Amniotic epithelial cell (primary cell): ENCODE measurements around the gene OPALIN.
A peak's percentile ranks its signal among the peaks of the same experiment; 100 is the strongest.
"Not testable (repeated sequence)": the region's sequence is repeated elsewhere in the genome, so short reads cannot be mapped to it uniquely, and the experiment has no call there.

Experiments
- DNase-seq: peaks from one replicate; pipeline ENCODE4 v3.0.0-alpha.2; 2010; ENCODE audit warnings: low read depth

OPALIN gene

DNA sequence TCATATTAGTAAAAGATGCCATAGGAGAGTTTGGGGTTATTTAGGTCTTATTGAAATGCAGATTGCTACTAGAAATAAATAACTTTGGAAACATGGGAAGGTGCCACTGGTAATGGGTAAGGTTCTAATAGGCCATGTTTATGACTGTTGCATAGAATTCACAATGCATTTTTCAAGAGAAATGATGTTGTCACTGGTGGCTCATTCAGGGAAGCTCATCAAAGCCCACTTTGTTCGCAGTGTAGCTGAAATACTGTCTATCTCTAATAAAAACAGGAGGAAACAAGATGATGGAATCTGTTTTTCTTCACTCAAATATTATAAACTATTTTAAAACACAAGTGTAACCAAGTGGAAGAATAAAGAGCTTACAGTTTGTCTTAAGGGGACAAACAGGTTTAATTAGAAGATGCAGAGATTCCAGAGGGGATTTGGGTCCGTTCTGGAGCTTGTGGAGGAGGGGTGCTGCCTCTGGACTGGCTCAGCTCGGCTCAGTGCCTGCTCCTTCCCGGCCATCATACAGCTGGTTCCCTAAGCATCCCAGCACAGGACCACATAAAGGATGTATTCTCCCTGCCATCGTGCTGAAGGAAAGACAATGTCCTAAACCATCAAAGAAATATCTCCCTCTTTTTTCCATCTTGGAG, 20.4 kb downstream of the OPALIN start:
- no peak for DNase-seq

DNA sequence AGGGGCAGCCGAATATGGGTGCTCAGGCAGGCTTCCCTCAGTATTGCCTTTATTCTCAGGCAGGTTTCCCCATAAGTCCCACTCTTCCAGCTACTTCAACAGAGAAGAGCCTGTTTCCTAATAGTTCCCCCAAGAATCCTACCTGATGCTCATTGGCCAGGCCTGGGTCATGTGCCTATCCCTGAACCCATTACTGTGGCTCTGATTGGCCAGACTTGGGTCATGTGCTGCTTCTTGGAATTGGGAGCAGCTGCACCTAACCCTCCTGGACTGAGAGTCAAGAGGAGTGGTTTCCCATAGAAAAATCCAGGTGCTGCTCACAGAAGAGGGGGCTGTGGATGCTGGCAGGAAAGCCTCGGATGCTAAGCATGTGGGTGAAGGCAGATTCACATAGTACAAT, 21.7 kb downstream of the OPALIN start:
- no peak for DNase-seq

DNA sequence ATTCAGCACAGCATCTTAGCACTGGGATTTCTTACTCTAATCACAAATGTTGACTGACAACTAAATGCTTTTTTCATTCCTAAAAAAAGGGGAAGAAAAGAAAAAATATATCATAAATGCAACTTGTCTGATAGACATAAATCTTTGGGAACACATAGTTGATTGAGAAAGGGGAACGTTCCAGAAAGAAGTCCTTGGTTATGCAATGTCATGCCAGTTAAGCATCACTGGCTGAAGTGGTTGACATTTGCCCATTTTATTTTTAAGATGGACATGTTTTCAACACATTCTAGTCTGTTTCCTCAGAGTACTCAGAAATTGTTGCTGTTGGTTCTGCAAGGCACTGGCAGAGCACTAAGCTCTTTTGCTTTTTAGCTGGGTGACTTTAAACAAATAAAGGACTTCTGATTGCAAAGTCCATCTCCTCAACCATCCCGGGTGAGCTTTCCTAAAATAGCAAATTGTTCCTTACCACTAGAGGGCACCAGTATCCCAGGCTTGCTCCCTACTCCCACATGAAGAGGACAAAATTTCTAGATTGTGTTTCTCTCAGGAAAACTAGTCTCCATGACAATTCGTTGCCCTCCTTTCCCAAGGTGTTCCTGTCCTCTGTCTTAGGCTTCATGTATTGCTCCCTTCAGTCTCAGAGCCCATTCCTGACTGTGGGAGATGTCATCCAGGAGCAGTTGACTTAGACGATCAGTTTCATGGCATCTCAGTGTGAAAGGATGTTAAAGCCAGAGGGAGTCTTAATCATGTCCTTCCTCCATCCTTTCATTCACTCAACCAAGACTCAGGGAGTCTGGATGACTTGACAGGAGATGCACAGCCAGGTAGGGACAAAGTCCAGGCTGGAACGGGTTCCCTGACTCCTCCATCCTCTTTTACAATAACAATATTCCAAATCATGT, 23.9 kb downstream of the OPALIN start:
- peak; percentile 29 for DNase-seq

DNA sequence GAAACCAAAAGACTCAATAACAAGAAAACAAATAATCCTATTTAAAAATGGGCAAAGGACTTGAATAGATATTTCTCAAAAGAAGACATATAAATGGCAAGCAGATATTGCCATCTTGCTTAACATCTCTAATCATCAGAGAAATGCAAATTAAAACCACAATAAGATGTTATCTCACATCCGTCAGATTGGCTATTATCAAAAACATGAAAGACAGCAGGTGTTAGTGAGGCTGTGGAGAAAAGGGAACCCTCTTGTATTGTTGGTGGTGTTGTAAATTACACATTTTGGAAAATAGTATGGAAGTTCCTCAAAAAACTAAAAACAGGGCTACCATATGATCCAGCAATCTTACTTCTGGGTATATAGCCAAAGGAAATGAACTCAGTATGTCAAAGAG, 25.7 kb downstream of the OPALIN start:
- DNase-seq, result no peak

DNA sequence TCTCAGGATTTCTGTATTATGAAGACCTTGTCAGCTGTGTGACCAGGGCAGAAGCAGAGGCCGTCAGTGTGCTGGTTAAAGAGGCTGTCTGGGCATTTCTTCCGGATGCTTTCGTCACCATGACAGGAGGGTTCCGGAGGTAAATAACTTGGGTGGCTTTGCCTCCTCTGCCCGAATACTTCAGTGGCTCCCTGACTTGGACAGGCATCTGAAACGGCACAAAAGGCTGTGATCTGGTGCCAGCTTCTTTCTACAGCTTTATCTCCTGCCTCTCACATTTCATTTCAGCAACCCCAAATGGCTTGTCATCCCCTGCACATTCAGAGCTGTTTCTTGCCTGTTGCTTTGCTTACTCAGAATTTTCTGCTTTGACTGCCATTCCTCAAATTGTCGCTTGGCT, 31.3 kb downstream of the OPALIN start:
- DNase-seq, result no peak

DNA sequence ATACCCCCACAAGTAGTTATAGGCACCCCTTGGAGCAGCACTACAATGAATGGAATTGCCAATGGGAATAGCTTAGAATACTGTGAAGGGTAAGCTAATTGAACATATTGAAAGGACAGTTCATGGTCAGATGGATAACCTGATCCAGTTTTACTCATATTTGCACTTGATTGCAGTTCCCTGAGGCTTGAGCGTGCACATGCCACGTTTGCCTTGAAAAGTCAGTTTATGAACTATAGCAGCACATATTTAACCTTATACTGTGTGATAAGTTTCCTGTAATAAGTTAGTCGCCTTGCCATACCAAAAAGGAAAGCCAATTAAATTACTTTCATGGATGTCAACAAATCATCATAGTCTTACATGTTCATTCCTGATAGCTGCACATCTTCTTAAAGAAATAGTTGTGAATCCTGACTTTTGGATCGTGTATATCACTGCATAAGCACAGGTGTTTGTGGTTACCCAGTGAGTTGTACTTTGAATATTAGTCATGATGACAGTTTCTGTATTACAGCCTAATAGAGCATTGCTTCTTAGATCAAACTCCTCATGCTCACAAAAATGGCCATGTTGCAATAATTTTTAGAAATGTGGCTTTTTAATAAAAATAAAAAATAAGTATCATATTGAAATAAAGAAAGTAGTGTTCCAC, 33.0 kb downstream of the OPALIN start:
- DNase-seq, result no peak

DNA sequence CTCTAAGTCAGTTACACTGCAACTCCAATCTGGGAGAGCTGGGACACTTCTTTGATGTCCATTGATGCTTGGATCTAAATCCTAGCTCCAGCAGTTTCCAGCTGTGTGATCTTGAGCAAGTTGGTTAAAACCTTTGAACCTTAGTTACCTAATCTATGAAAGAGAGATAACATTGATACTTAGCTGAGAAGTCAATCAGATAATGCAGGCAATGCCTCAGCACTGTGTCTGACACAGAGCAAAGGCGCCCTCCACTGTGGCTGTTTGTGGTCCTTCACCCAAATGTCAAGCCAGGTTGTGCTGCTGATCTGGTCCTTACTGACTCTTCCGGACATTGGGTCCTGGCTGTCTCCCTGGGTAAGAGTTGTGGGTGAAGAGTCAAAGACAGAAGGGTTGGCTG, 34.4 kb downstream of the OPALIN start:
- no peak for DNase-seq

DNA sequence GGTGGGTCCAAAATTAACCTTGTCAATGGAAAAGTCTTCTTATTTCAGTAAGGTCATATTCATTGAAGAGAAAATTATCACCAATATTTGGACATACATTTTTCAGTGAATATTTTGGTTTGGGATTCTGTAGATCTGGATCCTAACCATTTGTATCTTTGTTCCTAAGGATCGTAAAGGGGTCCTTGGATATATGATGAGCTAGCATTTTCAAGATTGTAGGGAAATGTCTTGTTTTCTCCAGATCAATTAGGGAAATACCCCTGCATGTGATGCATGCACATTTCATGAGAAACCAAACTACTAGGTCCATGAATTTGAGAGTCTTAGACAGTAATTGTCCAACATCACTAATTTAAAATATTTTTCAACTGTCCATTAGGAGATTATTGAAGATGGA, 36.5 kb downstream of the OPALIN start:
- DNase-seq, result no peak

DNA sequence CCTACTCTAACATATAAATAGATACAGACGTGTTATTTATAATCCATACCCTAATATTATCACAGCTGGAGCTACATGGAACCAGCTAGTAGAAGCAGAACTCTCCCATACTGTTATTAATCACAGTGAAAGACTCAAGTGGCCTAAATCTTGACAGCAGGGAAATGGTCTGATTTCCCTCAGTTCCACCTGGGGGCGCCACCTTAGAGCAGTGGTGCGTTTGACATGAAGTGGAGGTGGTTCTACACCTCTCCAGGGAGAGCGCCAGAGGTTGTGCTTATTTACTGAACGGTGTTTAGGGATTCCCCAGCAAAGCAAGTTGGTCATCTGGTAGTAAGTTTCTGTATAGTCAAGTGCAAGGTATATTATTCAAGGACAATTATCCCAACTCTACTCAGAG, 37.0 kb downstream of the OPALIN start:
- DNase-seq, result no peak

DNA sequence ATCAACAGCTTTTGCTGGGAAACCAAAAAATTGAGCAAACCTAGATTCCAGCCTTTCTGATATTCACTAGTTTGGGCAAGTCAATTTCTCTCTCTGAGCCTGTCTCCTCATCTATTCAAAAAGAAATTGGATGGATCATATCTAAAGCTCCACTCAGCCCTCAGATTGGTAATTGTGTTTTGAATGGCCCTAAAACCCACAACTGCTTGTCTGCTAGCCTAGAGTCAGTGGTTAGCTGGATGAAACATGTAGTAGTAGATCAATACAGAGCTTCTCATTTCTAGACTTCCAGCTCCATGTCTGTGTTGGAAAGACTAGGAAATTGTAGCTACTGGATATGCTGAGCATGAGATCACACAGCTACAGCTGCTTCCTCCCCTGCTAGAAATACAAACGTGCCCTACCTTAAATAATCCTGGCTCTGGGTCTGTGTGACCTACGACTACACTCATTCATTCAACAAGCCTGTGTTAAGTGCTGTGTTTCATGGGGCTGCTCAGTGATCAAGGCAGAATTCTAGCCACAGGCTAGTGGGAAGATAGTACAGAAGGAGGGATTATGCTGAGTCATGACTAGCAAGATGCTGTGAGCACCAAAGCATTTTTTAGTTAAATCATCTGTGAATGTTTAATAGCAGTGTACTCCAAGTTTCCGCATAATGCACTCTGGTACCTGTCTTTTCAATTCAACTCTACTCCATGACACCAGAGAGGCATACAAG, 38.9 kb downstream of the OPALIN start:
- DNase-seq, result peak; percentile 13

DNA sequence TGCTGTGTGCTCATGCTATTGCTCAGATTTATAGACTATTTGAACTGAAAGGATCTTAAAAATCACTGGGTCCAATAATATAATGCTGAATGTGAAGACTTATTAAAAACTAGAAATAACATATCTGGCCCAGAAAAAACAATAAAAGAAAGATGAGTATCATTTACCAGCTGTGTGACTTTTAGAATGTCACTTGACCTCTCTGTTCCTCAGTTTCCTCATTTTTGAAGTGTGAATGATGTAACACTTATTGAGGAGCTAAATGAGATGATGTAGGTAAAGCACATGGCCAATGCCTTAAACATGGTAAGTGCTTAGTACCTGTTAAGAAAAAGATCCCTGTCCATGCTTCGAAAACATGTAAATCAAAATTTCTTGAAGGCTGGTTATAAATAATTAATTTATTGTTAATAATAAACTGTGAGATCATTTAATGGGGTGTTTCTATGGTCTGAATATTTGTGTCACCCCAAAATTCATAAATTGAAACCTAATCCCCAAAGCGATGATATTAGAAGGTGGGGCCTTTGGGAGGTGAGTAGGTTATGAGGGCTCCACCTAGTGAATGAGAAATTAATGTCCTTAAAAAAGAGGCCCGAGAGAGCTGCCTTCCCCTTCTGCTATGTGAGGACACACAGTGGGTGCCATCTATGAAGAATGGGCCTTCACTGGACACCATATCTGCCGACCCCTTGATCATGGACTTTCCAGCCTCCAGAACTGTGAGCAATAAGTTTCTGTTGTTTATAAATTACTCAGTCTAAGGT, 41.6 kb downstream of the OPALIN start:
- no peak for DNase-seq

DNA sequence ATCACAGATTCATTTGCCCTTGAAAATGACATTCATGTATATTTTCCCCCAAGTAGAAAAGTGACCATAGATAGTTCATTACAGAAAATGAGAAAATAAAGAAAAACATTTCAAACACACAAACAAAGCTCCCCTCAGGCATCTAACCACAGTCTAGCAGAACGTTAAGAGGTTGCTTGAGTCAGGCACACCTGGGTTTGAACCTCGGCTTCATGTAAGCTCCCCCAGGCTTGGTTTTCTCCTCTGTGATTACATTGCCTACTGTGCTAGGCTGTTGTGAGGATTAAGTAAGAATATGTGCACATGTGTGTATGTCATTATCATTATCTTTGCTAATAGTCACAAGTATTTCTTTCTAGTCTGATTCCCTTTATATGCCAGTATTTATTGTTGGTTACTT, 45.5 kb downstream of the OPALIN start:
- no peak for DNase-seq

DNA sequence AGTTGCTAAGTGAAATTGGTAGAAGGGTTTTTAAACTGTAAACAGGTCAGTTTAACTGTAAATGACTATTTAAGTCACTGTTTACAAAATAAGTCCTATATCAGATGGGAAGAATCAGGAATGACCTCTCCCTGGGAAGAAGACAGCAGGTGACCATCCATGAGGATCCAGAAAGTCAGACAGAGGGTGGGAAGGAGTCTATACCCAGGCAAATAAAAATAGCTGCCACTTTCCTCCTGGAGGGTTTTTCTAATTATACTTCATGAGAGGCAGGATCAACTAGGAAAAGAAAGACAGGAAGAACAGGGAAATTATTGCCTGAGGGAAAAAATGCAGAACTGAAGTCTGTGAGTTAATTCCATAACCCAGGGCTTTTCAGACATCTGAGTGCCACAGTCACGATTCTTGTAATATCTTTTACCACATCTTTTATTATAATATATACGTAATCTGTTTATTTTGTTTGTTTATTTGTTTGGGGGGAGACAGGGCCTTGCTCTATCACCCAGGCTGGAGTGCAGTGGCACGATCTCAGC, 47.6 kb downstream of the OPALIN start:
- DNase-seq, result no peak

DNA sequence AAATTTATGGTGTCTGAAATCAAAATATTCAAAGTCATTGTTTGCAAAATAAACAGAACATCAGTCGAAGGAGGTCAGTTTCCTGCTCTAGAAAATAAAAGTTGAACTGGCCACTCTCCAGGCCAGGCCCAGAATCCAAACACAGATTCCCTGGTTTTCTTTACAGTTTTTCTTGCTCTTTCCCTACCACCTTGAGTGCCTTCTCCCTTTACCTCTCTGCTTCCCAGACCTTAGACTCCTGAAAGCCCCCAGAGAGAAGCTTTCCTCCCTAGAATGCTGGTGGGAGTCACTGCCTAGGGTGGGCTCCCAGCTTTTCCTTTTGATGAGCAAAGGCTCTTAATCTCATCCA, 48.5 kb downstream of the OPALIN start:
- DNase-seq, result no peak

DNA sequence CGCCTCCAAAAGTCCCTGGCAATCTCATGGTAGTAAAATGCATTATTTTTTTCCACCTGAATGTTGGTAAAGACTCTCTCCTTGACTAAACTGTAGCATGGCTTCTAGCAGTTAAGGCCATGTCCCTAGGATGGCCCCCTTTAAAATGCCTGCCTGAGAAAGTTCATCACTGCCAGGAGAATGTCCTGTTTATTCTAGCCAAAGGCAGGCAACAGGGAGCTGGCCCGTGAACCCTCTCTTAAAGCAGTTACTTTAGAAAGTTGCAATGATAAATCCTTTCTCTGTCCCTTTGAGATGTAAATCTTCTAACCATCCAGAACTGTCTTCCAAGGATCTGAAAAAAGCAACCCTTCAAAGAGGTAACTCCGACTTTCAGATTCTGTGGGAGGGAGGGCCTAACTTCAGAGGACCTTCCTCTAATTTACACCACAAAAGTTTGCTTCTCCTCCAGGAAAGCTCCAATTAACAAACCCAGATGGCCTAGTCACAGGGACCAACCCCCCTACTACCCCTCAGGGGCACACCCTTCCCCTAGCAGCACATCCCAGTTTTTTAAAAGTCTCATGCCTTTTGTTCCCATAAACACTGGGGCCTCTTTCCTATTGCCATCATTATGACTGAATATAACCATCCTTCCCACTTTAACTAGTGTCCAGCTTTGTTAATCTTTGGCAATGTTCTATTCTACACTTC, 49.0 kb downstream of the OPALIN start:
- no peak for DNase-seq

DNA sequence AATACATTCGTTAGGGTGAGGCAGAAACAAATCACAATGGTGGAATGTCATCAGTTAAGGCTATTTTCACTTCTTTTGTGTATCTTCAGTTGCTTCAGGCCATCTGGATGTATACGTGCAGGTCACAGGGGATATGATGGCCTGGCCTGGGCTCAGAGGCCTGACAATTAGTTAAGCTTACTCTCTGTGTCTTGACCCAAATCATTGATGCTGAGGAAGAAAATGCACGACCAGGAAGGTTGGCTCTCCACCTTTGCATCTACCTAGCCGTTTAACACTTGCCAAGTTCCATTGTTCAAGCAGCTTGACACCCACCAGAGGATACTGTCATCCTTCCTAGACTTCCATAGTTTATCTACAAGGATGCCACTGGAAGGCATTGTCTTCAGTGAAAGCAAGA, 49.9 kb downstream of the OPALIN start:
- DNase-seq, result not testable (repeated sequence)

DNA sequence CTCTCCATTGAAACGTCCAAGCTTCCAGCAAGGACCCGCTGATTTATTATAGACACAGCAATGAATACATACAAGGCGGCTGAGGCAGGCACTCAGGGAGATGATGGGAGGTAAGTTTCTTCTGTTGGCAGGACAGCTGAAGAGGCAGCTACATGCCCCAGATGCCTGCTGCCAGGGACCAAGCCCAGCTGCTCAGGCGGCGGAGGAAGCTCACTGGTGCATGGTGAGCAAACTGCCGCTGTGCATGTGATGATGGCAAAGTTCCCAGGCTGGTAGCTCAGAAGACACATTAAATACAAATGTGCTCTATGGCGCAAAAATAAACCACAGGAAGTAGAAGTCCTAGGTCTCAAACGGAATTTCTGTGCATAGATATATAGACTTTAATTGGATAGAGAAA, 52.3 kb downstream of the OPALIN start:
- no peak for DNase-seq

DNA sequence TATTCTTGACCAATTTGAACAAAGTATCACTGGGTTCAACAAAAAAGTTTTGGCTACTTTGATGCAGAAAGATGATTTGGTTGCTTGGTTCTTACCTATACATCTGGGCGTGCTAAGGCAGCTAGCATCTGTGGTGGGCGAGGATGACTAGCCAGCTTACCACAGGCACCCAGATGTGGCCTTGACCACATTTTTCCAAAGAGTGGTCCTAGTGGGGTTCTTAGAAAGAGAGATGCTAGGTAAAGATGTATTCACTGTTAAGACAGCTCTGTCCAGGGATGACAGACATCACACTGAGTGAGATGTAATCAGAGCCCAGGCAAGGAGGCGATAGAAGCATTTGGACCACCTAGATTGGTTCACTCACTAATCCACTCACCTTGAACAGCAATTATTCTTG, 53.8 kb downstream of the OPALIN start:
- no peak for DNase-seq

DNA sequence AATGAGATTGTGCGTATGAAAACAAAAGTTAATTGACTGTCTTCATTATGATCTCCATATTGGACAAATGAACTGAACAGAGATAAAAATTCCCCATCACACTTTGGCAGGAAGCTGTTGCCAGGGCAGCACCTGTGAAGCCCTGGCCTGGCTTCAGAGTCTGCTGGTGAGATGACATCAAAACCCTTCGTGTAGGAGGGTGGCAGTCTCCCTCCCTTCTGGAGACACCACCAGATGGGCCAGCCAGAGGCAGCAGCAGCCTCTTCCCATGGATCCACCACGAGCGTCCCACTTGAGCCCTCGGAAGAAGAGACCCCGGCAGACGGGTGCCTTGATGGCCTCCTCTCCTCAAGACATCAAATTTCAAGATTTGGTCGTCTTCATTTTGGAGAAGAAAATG, 54.6 kb downstream of the OPALIN start, which contains the start of gene DNTT:
Gene DNTT, plus strand, starts transcription at position 205 of the 400 bp plus-strand sequence. Its CDS starts 64 bp downstream, at position 269.
- no peak for DNase-seq

DNA sequence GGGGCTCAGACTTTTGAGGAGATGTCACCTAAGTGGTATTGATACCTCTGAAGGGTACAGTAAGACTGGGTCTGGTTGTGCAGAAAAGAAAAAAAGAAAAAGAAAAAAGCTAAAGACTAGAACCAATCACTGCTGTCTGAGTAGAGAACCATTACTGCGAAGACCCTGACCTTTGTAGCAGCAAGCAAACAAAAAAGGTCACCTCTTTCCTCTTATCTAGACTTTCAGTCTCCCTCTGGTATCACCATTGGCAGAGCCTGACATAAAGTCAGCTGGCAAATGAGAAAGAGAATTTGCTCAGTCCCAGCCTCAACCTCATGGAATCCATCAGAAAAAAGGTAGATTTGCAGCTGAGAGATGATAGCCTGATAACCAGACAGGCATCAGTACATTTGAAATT, 57.2 kb downstream of the OPALIN start:
- no peak for DNase-seq

DNA sequence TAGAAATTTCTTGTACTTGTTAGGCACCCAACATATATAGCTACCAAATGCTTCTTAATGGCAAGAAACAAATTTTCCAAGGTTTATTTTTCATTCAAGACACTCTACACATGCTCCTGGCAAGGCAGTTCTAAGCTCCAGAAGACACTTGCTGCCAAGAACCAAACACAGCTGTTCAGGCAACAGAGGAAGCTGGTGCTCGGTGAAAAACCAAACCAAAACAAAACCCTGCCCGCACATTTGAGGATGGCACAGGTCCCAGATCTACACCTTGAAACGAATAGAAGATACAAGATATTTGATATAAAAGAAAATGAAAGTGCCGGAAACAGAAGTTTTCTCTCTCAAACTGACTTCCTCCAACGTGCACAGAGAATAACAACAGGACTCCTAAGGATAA, 59.4 kb downstream of the OPALIN start:
- no peak for DNase-seq
